ENCODE data around the gene TENT4A. TPM values are rescaled to one million over a fixed set of nuclear protein-coding genes. Genes with fewer than 3 reads are reported as not detected.
A peak's percentile ranks its signal among the peaks of the same experiment; 100 is the strongest.

Gene TENT4A
- total RNA-seq, 1 donor from 2014 or later = 28.6 TPM

GRCh38 chr5:6714226-6715041 lies 1.2 kb downstream of the TENT4A start:
- intact Hi-C loops (cut with DNase I) = loop anchor here (10.0 kb wide), 1 partner anchor 80 kb away; the partner anchor contains the start of genes NSUN2 and SRD5A1

GRCh38 chr5:6715271-6715670 lies 2.0 kb downstream of the TENT4A start:
- intact Hi-C loops (cut with DNase I) = loop anchor here (10.0 kb wide), 1 partner anchor 80 kb away; the partner anchor contains the start of genes NSUN2 and SRD5A1
- ATAC-seq (no peak), DNase-seq (ENCODE audit: low spot score) (no peak)

More at GRCh38 chr5:6714226-6715041, 1.2 kb downstream of the TENT4A start:
- ATAC-seq (no peak), DNase-seq (ENCODE audit: low spot score) (no peak)

- intact Hi-C loops (cut with DNase I) = loop anchor here (10.0 kb wide), 1 partner anchor 81 kb away; the partner anchor contains the start of genes NSUN2 and SRD5A1
- no peak for DNase-seq (ENCODE audit: low spot score)
- ATAC-seq = no peak
Observed at GRCh38 chr5:6715758-6716628, 2.8 kb downstream of the TENT4A start.

GRCh38 chr5:6716629-6717149 lies 3.5 kb downstream of the TENT4A start:
- DNase-seq (ENCODE audit: low spot score) = peak; percentile 21
- intact Hi-C loops (cut with DNase I) = loop anchor here (10.0 kb wide), 1 partner anchor 82 kb away; the partner anchor contains the start of genes NSUN2 and SRD5A1
- ATAC-seq = no peak

GRCh38 chr5:6717247-6717646 lies 4.0 kb downstream of the TENT4A start:
- peak; percentile 17 for DNase-seq (ENCODE audit: low spot score)
- intact Hi-C loops (cut with DNase I) = loop anchor here (10.0 kb wide), 1 partner anchor 82 kb away; the partner anchor contains the start of genes NSUN2 and SRD5A1
- ATAC-seq = no peak

- no peak for ATAC-seq
- intact Hi-C loops (cut with DNase I) = loop anchor here (10.0 kb wide), 1 partner anchor 83 kb away; the partner anchor contains the start of genes NSUN2 and SRD5A1
- DNase-seq (ENCODE audit: low spot score) = peak; percentile 19
Observed at GRCh38 chr5:6717687-6718086, 4.5 kb downstream of the TENT4A start.

GRCh38 chr5:6718161-6718681 lies 5.0 kb downstream of the TENT4A start:
- peak; percentile 15 for DNase-seq (ENCODE audit: low spot score)
- ATAC-seq = no peak
- intact Hi-C loops (cut with DNase I) = loop anchor here (10.0 kb wide), 1 partner anchor 83 kb away; the partner anchor contains the start of genes NSUN2 and SRD5A1

- DNase-seq (ENCODE audit: low spot score) = peak; percentile 19
- ATAC-seq = no peak
- intact Hi-C loops (cut with DNase I) = loop anchor here (10.0 kb wide), 1 partner anchor 84 kb away; the partner anchor contains the start of genes NSUN2 and SRD5A1
Observed at GRCh38 chr5:6718718-6719117, 5.5 kb downstream of the TENT4A start.

- ATAC-seq = no peak
- intact Hi-C loops (cut with DNase I) = loop anchor here (10.0 kb wide), 1 partner anchor 85 kb away; the partner anchor contains the start of genes NSUN2 and SRD5A1
- peak; percentile 22 for DNase-seq (ENCODE audit: low spot score)
Observed at GRCh38 chr5:6719417-6719816, 6.2 kb downstream of the TENT4A start.

GRCh38 chr5:6719896-6720560 lies 6.8 kb downstream of the TENT4A start:
- intact Hi-C loops (cut with DNase I) = loop anchor here (10.0 kb wide), 1 partner anchor 85 kb away; the partner anchor contains the start of genes NSUN2 and SRD5A1
- no peak for ATAC-seq

GRCh38 chr5:6720561-6720921 lies 7.3 kb downstream of the TENT4A start:
- no peak for ATAC-seq
- intact Hi-C loops (cut with DNase I) = no loop called here
- no peak for DNase-seq (ENCODE audit: low spot score)

More at GRCh38 chr5:6719896-6720560, 6.8 kb downstream of the TENT4A start:
- peak; percentile 33 for DNase-seq (ENCODE audit: low spot score)

GRCh38 chr5:6721442-6721841 lies 8.2 kb downstream of the TENT4A start:
- intact Hi-C loops (cut with DNase I) = no loop called here
- peak; percentile 56 for DNase-seq (ENCODE audit: low spot score)
- no peak for ATAC-seq

GRCh38 chr5:6722015-6722414 lies 8.8 kb downstream of the TENT4A start:
- intact Hi-C loops (cut with DNase I) = no loop called here
- peak; percentile 69 for ATAC-seq
- DNase-seq (ENCODE audit: low spot score) = peak; percentile 54

- ATAC-seq (no peak), DNase-seq (ENCODE audit: low spot score) (no peak)
- intact Hi-C loops (cut with DNase I) = no loop called here
Observed at GRCh38 chr5:6723122-6723815, 10.0 kb downstream of the TENT4A start.

GRCh38 chr5:6723816-6724300 lies 10.6 kb downstream of the TENT4A start:
- no peak for DNase-seq (ENCODE audit: low spot score)
- intact Hi-C loops (cut with DNase I) = no loop called here
- ATAC-seq = no peak

- intact Hi-C loops (cut with DNase I) = no loop called here
- no peak for DNase-seq (ENCODE audit: low spot score)
- ATAC-seq = no peak
Observed at GRCh38 chr5:6724321-6724929, 11.2 kb downstream of the TENT4A start.

GRCh38 chr5:6725421-6725820 lies 12.2 kb downstream of the TENT4A start:
- intact Hi-C loops (cut with DNase I) = no loop called here
- ATAC-seq (no peak), DNase-seq (ENCODE audit: low spot score) (peak; percentile 28)

Data from sciatic nerve (tissue), 2 donors.